Activated CD8-positive, alpha-beta memory T cell treated with anti-CD3 and anti-CD28 coated beads, Interleukin-2, amount 50 U/mL, for 1 hour (primary cell): ENCODE data around the gene IRF4.

Experiments used
- DNase-seq: peaks from one replicate; pipeline ENCODE4 v3.0.0-alpha.2; 2020; ENCODE audit errors: extremely low read depth

IRF4 gene

GRCh38 chr6:444653-445275, 53.2 kb downstream of the IRF4 start:
- DNase-seq = no peak

- no peak for DNase-seq
Observed at GRCh38 chr6:445571-446417, 54.2 kb downstream of the IRF4 start.

GRCh38 chr6:446418-447366, 55.1 kb downstream of the IRF4 start:
- peak; percentile 64 for DNase-seq

- no peak for DNase-seq
Observed at GRCh38 chr6:447381-448165, 56.0 kb downstream of the IRF4 start.

- no peak for DNase-seq
Observed at GRCh38 chr6:448296-449056, 56.9 kb downstream of the IRF4 start.

GRCh38 chr6:449057-449430, 57.5 kb downstream of the IRF4 start:
- no peak for DNase-seq

GRCh38 chr6:449486-450419, 58.2 kb downstream of the IRF4 start:
- DNase-seq = no peak

GRCh38 chr6:451336-451735, 59.8 kb downstream of the IRF4 start:
- no peak for DNase-seq

- DNase-seq = no peak
Observed at GRCh38 chr6:451847-452246, 60.3 kb downstream of the IRF4 start.

- no peak for DNase-seq
Observed at GRCh38 chr6:452301-453067, 60.9 kb downstream of the IRF4 start.

- no peak for DNase-seq
Observed at GRCh38 chr6:453152-453551, 61.6 kb downstream of the IRF4 start.

GRCh38 chr6:454148-454991, 62.8 kb downstream of the IRF4 start:
- no peak for DNase-seq

GRCh38 chr6:455006-455585, 63.5 kb downstream of the IRF4 start:
- DNase-seq = no peak

GRCh38 chr6:455835-456234, 64.3 kb downstream of the IRF4 start:
- no peak for DNase-seq

GRCh38 chr6:456358-456867, 64.9 kb downstream of the IRF4 start:
- DNase-seq = no peak

- no peak for DNase-seq
Observed at GRCh38 chr6:456887-457286, 65.3 kb downstream of the IRF4 start.
